H1 (cell line): Measurements from ENCODE around the gene CEP78. TPM values are rescaled to one million over a fixed set of nuclear protein-coding genes. Genes with fewer than 3 reads are reported as not detected.

ENCODE experiments used
- CTCF ChIA-PET: fragments of 300-600 bp; sonication (Branson Sonifier 250); formaldehyde crosslinking; loops from one replicate; lab custom pipeline; 2021; ENCODE audit not compliant: partially characterized antibody; lab: Charles Lee
- POLR2A ChIA-PET: fragments of 300-600 bp; sonication (Branson Sonifier 250); formaldehyde crosslinking; loops from one replicate; lab custom pipeline; 2021; ENCODE audit warnings: inconsistent platforms; ENCODE audit not compliant: partially characterized antibody; lab: Charles Lee
- DNase-seq, 2 experiments: peaks; one replicate each; pipeline versions ENCODE4 v3.0.0 to v3.0.0-alpha.2; 2010 to 2022; ENCODE audit warnings: low spot score in 2 of 2, low read depth in 1 of 2, mixed read lengths in 1 of 2
- FAIRE-seq: peaks from 2 replicates; lab custom pipeline; 2011; peaks lifted over from hg19 to GRCh38; lab: Jason Lieb, UNC
- H2AFZ ChIP-seq: 2 replicates; pipeline ENCODE4 v1.8.1; 2012; ENCODE audit warnings: low read length, inconsistent platforms
- H2AK5ac ChIP-seq: 2 replicates; pipeline ENCODE4 v1.6.1; 2013; ENCODE audit warnings: low read depth, low read length
- H2BK120ac ChIP-seq: replicated peaks from 2 replicates; pipeline ENCODE3; 2013; ENCODE audit warnings: low read depth, low read length, inconsistent platforms
- H2BK12ac ChIP-seq: 2 replicates; pipeline ENCODE4 v1.6.1; 2013; ENCODE audit warnings: low read depth, low read length
- H2BK15ac ChIP-seq: 2 replicates; pipeline ENCODE4 v1.6.1; 2013; ENCODE audit warnings: low read length
- H2BK20ac ChIP-seq: 2 replicates; pipeline ENCODE4 v1.6.1; 2013; ENCODE audit warnings: low read length
- H2BK5ac ChIP-seq: 2 replicates; pipeline ENCODE4 v1.6.1; 2013; ENCODE audit warnings: low read depth, low read length
- H3K14ac ChIP-seq: 2 replicates; pipeline ENCODE4 v1.6.1; 2013; ENCODE audit warnings: inconsistent platforms; ENCODE audit not compliant: insufficient read length
- H3K18ac ChIP-seq: 2 replicates; pipeline ENCODE4 v1.6.1; 2013; ENCODE audit warnings: low read length; ENCODE audit errors: extremely low read depth
- H3K23ac ChIP-seq: 2 replicates; pipeline ENCODE4 v1.6.1; 2013; ENCODE audit warnings: inconsistent platforms; ENCODE audit not compliant: insufficient read length
- H3K23me2 ChIP-seq: 2 replicates; pipeline ENCODE4 v1.6.1; 2013; ENCODE audit warnings: low read depth, low read length
- H3K27ac ChIP-seq: 2 replicates; pipeline ENCODE4 v1.6.1; 2011; ENCODE audit warnings: low read depth, low read length, inconsistent platforms
- H3K27me3 ChIP-seq, 4 experiments: replicated peaks in 1 of 4; 1 replicate in 1 of 4; 2 replicates in 3 of 4; pipeline versions ENCODE4 v1.6.1 to v1.8.1; 2011 to 2013; ENCODE audit warnings: low read length in 3 of 4, mild to moderate bottlenecking in 3 of 4, inconsistent platforms in 2 of 4, mixed read lengths in 2 of 4, moderate library complexity in 1 of 4; ENCODE audit not compliant: control insufficient read depth in 3 of 4, insufficient read depth in 3 of 4; ENCODE audit errors: extremely low read depth in 1 of 4
- H3K36me3 ChIP-seq, 4 experiments: 2 replicates each; pipeline versions ENCODE4 v1.6.1 to v1.8.1; 2011 to 2013; ENCODE audit warnings: mild to moderate bottlenecking in 4 of 4, low read length in 3 of 4, moderate library complexity in 2 of 4, control low read depth in 1 of 4, inconsistent platforms in 1 of 4; ENCODE audit not compliant: insufficient read depth in 4 of 4, control insufficient read depth in 2 of 4
- H3K4ac ChIP-seq: replicated peaks from 2 replicates; pipeline ENCODE3; 2013; ENCODE audit warnings: low read length, low read depth, mixed read lengths, inconsistent platforms; ENCODE audit not compliant: insufficient read length
- H3K4me1 ChIP-seq, 4 experiments: replicated peaks in 1 of 4; 1 replicate in 1 of 4; 2 replicates in 3 of 4; pipeline versions ENCODE4 v1.6.1 to v1.8.1; 2011 to 2013; ENCODE audit warnings: low read length in 3 of 4, inconsistent platforms in 2 of 4, mixed read lengths in 1 of 4; ENCODE audit not compliant: insufficient read depth in 4 of 4, control insufficient read depth in 3 of 4
- H3K4me2 ChIP-seq, 2 experiments: 2 replicates each; pipeline versions ENCODE4 v1.6.1 to v1.8.1; 2011 to 2013; ENCODE audit warnings: low read depth in 2 of 2, low read length in 2 of 2, control low read depth in 1 of 2, inconsistent platforms in 1 of 2, mild to moderate bottlenecking in 1 of 2; ENCODE audit not compliant: insufficient read depth in 1 of 2
- H3K4me3 ChIP-seq, 4 experiments: fragments of 200-600, 300-600 bp in 1 of 4; sonication (generic), shearing (Covaris generic), sonication (Bioruptor Twin) in 1 of 4; 2 replicates each; pipeline versions ENCODE4 v1.5.1 to v1.8.1; 2011 to 2016; ENCODE audit warnings: low read length in 4 of 4, low read depth in 3 of 4, control low read depth in 2 of 4, inconsistent platforms in 2 of 4, mild to moderate bottlenecking in 2 of 4, mixed read lengths in 1 of 4, moderate library complexity in 1 of 4; ENCODE audit not compliant: insufficient read depth in 2 of 4; ENCODE audit errors: extremely low read depth in 1 of 4
- H3K56ac ChIP-seq: replicated peaks from 2 replicates; pipeline ENCODE3; 2013; ENCODE audit warnings: low read depth, mild to moderate bottlenecking, mixed read lengths, low read length, inconsistent platforms; ENCODE audit not compliant: insufficient read length
- H3K79me1 ChIP-seq: 2 replicates; pipeline ENCODE4 v1.6.1; 2013; ENCODE audit warnings: low read depth, low read length, control low read depth
- H3K79me2 ChIP-seq, 2 experiments: 2 replicates each; pipeline versions ENCODE4 v1.6.1 to v1.8.1; 2012 to 2013; ENCODE audit warnings: low read length in 2 of 2, mild to moderate bottlenecking in 2 of 2, inconsistent platforms in 1 of 2; ENCODE audit not compliant: insufficient read depth in 2 of 2, control insufficient read depth in 1 of 2
- H3K9ac ChIP-seq, 4 experiments: replicated peaks in 1 of 4; 1 replicate in 1 of 4; 2 replicates in 3 of 4; pipeline versions ENCODE4 v1.6.1 to v1.8.1; 2011 to 2013; ENCODE audit warnings: low read depth in 3 of 4, low read length in 3 of 4, control low read depth in 2 of 4, mild to moderate bottlenecking in 2 of 4, moderate library complexity in 2 of 4, inconsistent platforms in 1 of 4; ENCODE audit errors: extremely low read depth in 1 of 4
- H3K9me3 ChIP-seq, 2 experiments: 2 replicates each; pipeline versions ENCODE4 v1.6.1 to v1.8.1; 2012 to 2013; ENCODE audit warnings: mild to moderate bottlenecking in 2 of 2, moderate library complexity in 2 of 2, control low read depth in 1 of 2, inconsistent platforms in 1 of 2, low read depth in 1 of 2, low read length in 1 of 2, mixed read lengths in 1 of 2; ENCODE audit not compliant: insufficient read depth in 2 of 2
- H4K20me1 ChIP-seq, 2 experiments: replicated peaks in 1 of 2; 2 replicates each; pipeline versions ENCODE3 to v1.8.1; 2011 to 2013; ENCODE audit warnings: inconsistent platforms in 2 of 2, low read length in 2 of 2, mild to moderate bottlenecking in 1 of 2; ENCODE audit not compliant: insufficient read depth in 2 of 2, control insufficient read depth in 1 of 2
- H4K5ac ChIP-seq: 2 replicates; pipeline ENCODE4 v1.6.1; 2013; ENCODE audit warnings: low read length, low read depth, mixed read lengths, inconsistent platforms; ENCODE audit not compliant: insufficient read length
- H4K8ac ChIP-seq: 2 replicates; pipeline ENCODE4 v1.8.0; 2013; ENCODE audit warnings: mild to moderate bottlenecking, moderate library complexity, low read length, inconsistent platforms; ENCODE audit not compliant: insufficient read depth; ENCODE audit errors: extremely low read depth
- H4K91ac ChIP-seq: replicated peaks from 2 replicates; pipeline ENCODE3; 2013; ENCODE audit warnings: low read length, mixed read lengths, inconsistent platforms; ENCODE audit not compliant: insufficient read length
- CBX8 ChIP-seq: fragments of 300-800, 300-1000 bp; sonication (generic); IDR thresholded peaks from 2 replicates; pipeline ENCODE4 v1.7.1; 2016; ENCODE audit warnings: low read depth, low read length, borderline replicate concordance
- KDM5A ChIP-seq: fragments of 200-600 bp; IDR thresholded peaks from 2 replicates; pipeline ENCODE4 v1.7.1; 2012; ENCODE audit warnings: mild to moderate bottlenecking, low read length, inconsistent platforms, mixed read lengths
- POLR2AphosphoS5 ChIP-seq: IDR thresholded peaks from 2 replicates; pipeline ENCODE4 v1.6.1; 2011; ENCODE audit warnings: low read depth, low read length
- RBBP5 ChIP-seq: IDR thresholded peaks from 2 replicates; pipeline ENCODE4 v1.7.1; 2012; ENCODE audit warnings: low read depth, mild to moderate bottlenecking, inconsistent platforms, low read length, moderate library complexity, borderline replicate concordance
- RXRA ChIP-seq: IDR thresholded peaks from 2 replicates; pipeline ENCODE4 v1.6.1; 2011; ENCODE audit warnings: low read depth, mild to moderate bottlenecking, low read length, moderate library complexity; ENCODE audit not compliant: insufficient read depth
- WGBS, 2 experiments: shearing (Covaris generic) in 1 of 2; methylation state at CpG; one replicate each; pipeline versions ENCODE4 v1.1.6 to v1.1.7; 2013 to 2015; ENCODE audit warnings: low lambda C conversion rate in 2 of 2, mixed read lengths in 2 of 2, inconsistent platforms in 1 of 2, low coverage in 1 of 2, missing lambda C conversion rate in 1 of 2; ENCODE audit not compliant: insufficient replicate concordance in 2 of 2, insufficient coverage in 1 of 2, insufficient read length in 1 of 2; ENCODE audit errors: extremely low coverage in 1 of 2, missing lambda C conversion rate in 1 of 2; 5-methylcytosine and 5-hydroxymethylcytosine counted together
- polyA plus RNA-seq, 7 experiments: library from polyadenylated mRNA; depleted of rRNA in 3 of 7; stranded (reverse) in 5 of 7; unstranded in 2 of 7; fragments of >200 nt in 5 of 7; fragments of 200-250 nt in 2 of 7; gene quantifications; 1 replicate in 5 of 7; 2 replicates in 1 of 7; 4 replicates in 1 of 7; pipeline versions ENCODE4 v1.2.1 to v1.2.3, GENCODE V29; 2011 to 2013; ENCODE audit warnings: missing spikeins in 2 of 7, mixed read lengths in 2 of 7
- total RNA-seq: library from RNA; stranded (reverse); fragmentation: NEBNext Ultra II Directional; extraction: Animal tissue kit (Norgen Biotek cat#: 25700); gene quantifications from 2 replicates; pipeline ENCODE4 v1.2.1, GENCODE V29; 2021

Gene CEP78
- total and polyA plus RNA-seq, 2 of the 8 experiments (the other 6 are each of a cell fraction or from before 2014, with no cell fraction given) = 10.3 to 40.9 TPM

- no peak overlapping the region for H3K9ac ChIP-seq
- no peaks in the 10 kb centered on the region for H3K79me2 ChIP-seq
- H2AFZ ChIP-seq = no peak overlapping the region
- H2AK5ac ChIP-seq = no peak overlapping the region
- no peaks in the 10 kb centered on the region for H3K27me3 ChIP-seq
- no peak overlapping the region for H3K27ac ChIP-seq
- H3K23me2 ChIP-seq = no peaks in the 10 kb centered on the region
- CTCF ChIA-PET = interaction anchor here (1.6 kb wide), 1 partner anchor 32 kb away, joined by 4 read pairs; no protein-coding TSS in a partner anchor
- H3K14ac ChIP-seq = no peak overlapping the region
- H3K4ac ChIP-seq = no peak overlapping the region
- no peak for DNase-seq
- WGBS, 2 experiments = 100% methylated on average over 1 of the region's 1 CpG; no CpG with 5 or more reads in 1 of the 2 experiments
- no peak for FAIRE-seq
- H2BK12ac ChIP-seq = no peak overlapping the region
- no peaks in the 10 kb centered on the region for H3K36me3 ChIP-seq
- no peak overlapping the region for H3K56ac ChIP-seq
- TF ChIP-seq CBX8 = no peak
- TF ChIP-seq POLR2AphosphoS5 = no peak
- TF ChIP-seq RXRA = no peak
- no peak for TF ChIP-seq RBBP5
- no peak for TF ChIP-seq KDM5A
- H4K8ac ChIP-seq = no peak overlapping the region
- H3K4me2 ChIP-seq = no peak overlapping the region
- H2BK5ac ChIP-seq = no peak overlapping the region
- no peak overlapping the region for H4K91ac ChIP-seq
- H3K23ac ChIP-seq = no peak overlapping the region
- no peaks in the 10 kb centered on the region for H3K79me1 ChIP-seq
- no peak overlapping the region for H2BK20ac ChIP-seq
- H3K4me3 ChIP-seq = no peak overlapping the region
- no peak overlapping the region for H2BK15ac ChIP-seq
- H4K5ac ChIP-seq = no peak overlapping the region
- H2BK120ac ChIP-seq = no peak overlapping the region
- H4K20me1 ChIP-seq = no peaks in the 10 kb centered on the region
- POLR2A ChIA-PET = interaction anchor here (0.6 to 26.7 kb wide), 3 partner anchors 10 to 37 kb away, joined by 3 to 936 read pairs (median 522); no protein-coding TSS in a partner anchor
- H3K9me3 ChIP-seq = no peaks in the 10 kb centered on the region
- peaks cover 0 to under 1% (median 0%) of the 10 kb centered on the region in 4 experiments; a peak in 1 of 7 replicates for H3K4me1 ChIP-seq
- no peak overlapping the region for H3K18ac ChIP-seq
Observed at GRCh38 chr9:78289474-78289873, 53.6 kb downstream of the CEP78 start.
